ENCODE results near the gene NUP35.
A peak's percentile ranks its signal among the peaks of the same experiment; 100 is the strongest.

NUP35 gene

GRCh38 chr2:183117226-183117625 lies 7.0 kb upstream of the NUP35 start:
- Histone ChIP-seq H3K27me3 (ENCODE audit: insufficient read depth, poor library complexity, severe bottlenecking) (no peaks in the 10 kb centered on the region), H3K4me1 (ENCODE audit: insufficient read depth, poor library complexity, severe bottlenecking) (no peaks in the 10 kb centered on the region), H3K27ac (ENCODE audit: poor library complexity, severe bottlenecking) (no peak overlapping the region), H3K4me3 (ENCODE audit: severe bottlenecking) (no peak overlapping the region), H3K36me3 (ENCODE audit: low read depth) (no peaks in the 10 kb centered on the region), H3K9me3 (ENCODE audit: severe bottlenecking) (no peaks in the 10 kb centered on the region)
- TF ChIP-seq CTCF (IDR thresholded peaks at IDR 0.05; ENCODE audit: poor library complexity, severe bottlenecking) = no peak
- ATAC-seq (ENCODE audit: low read depth) = no peak
- DNase-seq (ENCODE audit: low spot score) = no peak

DNA sequence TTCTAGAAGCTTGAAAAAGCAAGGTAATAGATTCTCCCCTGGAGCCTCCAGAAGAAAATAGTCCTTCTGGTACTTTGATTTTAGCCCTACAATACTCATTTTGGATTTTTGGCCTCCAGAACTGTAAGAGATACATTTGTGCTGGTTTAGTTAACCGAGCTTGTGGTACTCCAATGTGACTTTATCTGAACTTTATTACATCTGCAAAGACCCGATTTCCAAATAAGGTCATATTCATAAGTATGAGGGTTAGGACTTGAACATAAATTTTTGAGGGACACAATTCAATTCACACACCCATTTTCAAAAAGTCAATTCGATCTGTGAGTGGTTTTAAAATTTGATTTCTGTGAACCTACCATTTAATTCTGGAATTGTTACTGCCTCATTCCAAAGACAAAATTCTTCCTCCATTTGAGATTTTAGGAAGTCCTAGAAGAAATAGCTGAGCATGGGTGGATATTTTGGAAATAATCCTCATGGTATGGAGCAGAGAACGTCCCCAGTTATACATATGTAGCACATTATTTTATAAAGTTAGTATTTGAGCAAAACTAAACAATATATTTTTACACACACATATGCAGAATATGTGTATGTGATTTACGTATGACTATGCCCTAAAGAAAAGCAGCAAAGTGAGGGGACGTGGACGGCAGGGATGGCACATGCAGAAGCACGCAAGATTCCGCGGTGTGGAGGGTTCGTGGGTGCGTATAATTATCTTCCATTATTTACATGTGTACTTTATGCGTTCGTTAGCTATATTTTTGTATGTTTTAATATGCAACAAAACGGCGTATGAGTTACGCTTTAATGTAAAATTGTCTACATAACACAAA lies 905 bp upstream of the NUP35 start:
- ATAC-seq (ENCODE audit: low read depth) (no peak), DNase-seq (ENCODE audit: low spot score) (no peak)
- H3K9me3 ChIP-seq (ENCODE audit: severe bottlenecking) = no peaks in the 10 kb centered on the region
- H3K4me3 ChIP-seq (ENCODE audit: severe bottlenecking) = peak overlapping the region; percentile 75
- no peak for TF ChIP-seq CTCF (IDR thresholded peaks at IDR 0.05; ENCODE audit: poor library complexity, severe bottlenecking)
- peaks cover 8% of the 10 kb centered on the region for H3K36me3 ChIP-seq (ENCODE audit: low read depth)
- no peaks in the 10 kb centered on the region for H3K27me3 ChIP-seq (ENCODE audit: insufficient read depth, poor library complexity, severe bottlenecking)
- H3K4me1 ChIP-seq (ENCODE audit: insufficient read depth, poor library complexity, severe bottlenecking) = peaks cover 16% of the 10 kb centered on the region
- peak overlapping the region; percentile 87 for H3K27ac ChIP-seq (ENCODE audit: poor library complexity, severe bottlenecking)

- Histone ChIP-seq H3K27ac (ENCODE audit: poor library complexity, severe bottlenecking) (peak overlapping the region; percentile 87), H3K9me3 (ENCODE audit: severe bottlenecking) (no peaks in the 10 kb centered on the region), H3K36me3 (ENCODE audit: low read depth) (peaks cover 13% of the 10 kb centered on the region), H3K4me3 (ENCODE audit: severe bottlenecking) (peak overlapping the region; percentile 75), H3K4me1 (ENCODE audit: insufficient read depth, poor library complexity, severe bottlenecking) (peaks cover 16% of the 10 kb centered on the region), H3K27me3 (ENCODE audit: insufficient read depth, poor library complexity, severe bottlenecking) (no peaks in the 10 kb centered on the region)
- DNase-seq (ENCODE audit: low spot score) (no peak), ATAC-seq (ENCODE audit: low read depth) (peak; percentile 11)
- TF ChIP-seq CTCF (IDR thresholded peaks at IDR 0.05; ENCODE audit: poor library complexity, severe bottlenecking) = no peak
Observed at GRCh38 chr2:183123959-183124221, 353 bp upstream of the NUP35 start.

GRCh38 chr2:183124957-183125255 lies 663 bp downstream of the NUP35 start:
- Histone ChIP-seq H3K27me3 (ENCODE audit: insufficient read depth, poor library complexity, severe bottlenecking) (no peaks in the 10 kb centered on the region), H3K9me3 (ENCODE audit: severe bottlenecking) (no peaks in the 10 kb centered on the region), H3K4me1 (ENCODE audit: insufficient read depth, poor library complexity, severe bottlenecking) (peaks cover 16% of the 10 kb centered on the region), H3K4me3 (ENCODE audit: severe bottlenecking) (peak overlapping the region; percentile 75), H3K36me3 (ENCODE audit: low read depth) (peaks cover 23% of the 10 kb centered on the region), H3K27ac (ENCODE audit: poor library complexity, severe bottlenecking) (peak overlapping the region; percentile 87)
- TF ChIP-seq CTCF (IDR thresholded peaks at IDR 0.05; ENCODE audit: poor library complexity, severe bottlenecking) = no peak
- ATAC-seq (ENCODE audit: low read depth) (no peak), DNase-seq (ENCODE audit: low spot score) (no peak)

GRCh38 chr2:183125659-183126341 lies 1.6 kb downstream of the NUP35 start:
- no peaks in the 10 kb centered on the region for H3K9me3 ChIP-seq (ENCODE audit: severe bottlenecking)
- peaks cover 16% of the 10 kb centered on the region for H3K4me1 ChIP-seq (ENCODE audit: insufficient read depth, poor library complexity, severe bottlenecking)
- no peak overlapping the region for H3K27ac ChIP-seq (ENCODE audit: poor library complexity, severe bottlenecking)
- no peak for TF ChIP-seq CTCF (IDR thresholded peaks at IDR 0.05; ENCODE audit: poor library complexity, severe bottlenecking)
- ATAC-seq (ENCODE audit: low read depth) = no peak
- DNase-seq (ENCODE audit: low spot score) = no peak
- H3K27me3 ChIP-seq (ENCODE audit: insufficient read depth, poor library complexity, severe bottlenecking) = no peaks in the 10 kb centered on the region
- H3K36me3 ChIP-seq (ENCODE audit: low read depth) = peaks cover 32% of the 10 kb centered on the region
- H3K4me3 ChIP-seq (ENCODE audit: severe bottlenecking) = peak overlapping the region; percentile 75
